LHCN-M2 (cell line): Measurements from ENCODE around the gene ARHGEF7. TPM values are rescaled to one million over a fixed set of nuclear protein-coding genes. Genes with fewer than 3 reads are reported as not detected.
A peak's percentile ranks its signal among the peaks of the same experiment; 100 is the strongest.

Source experiments
- DNase-seq: peaks from one replicate; pipeline ENCODE4 v3.0.0-alpha.2; 2012; ENCODE audit warnings: low read depth
- total RNA-seq: library from RNA; depleted of rRNA; stranded (reverse); fragments of >200 nt; gene quantifications from 2 replicates; pipeline ENCODE4 v1.2.3, GENCODE V29; 2014

Gene ARHGEF7
- total RNA-seq, 1 experiment from 2014 or later = 30.7 TPM

- DNase-seq = no peak
Observed at GRCh38 chr13:111272117-111272516, 157.0 kb downstream of the ARHGEF7 start.

- no peak for DNase-seq
Observed at GRCh38 chr13:111275382-111275781, 160.3 kb downstream of the ARHGEF7 start.

- DNase-seq = no peak
Observed at GRCh38 chr13:111275995-111276618, 161.0 kb downstream of the ARHGEF7 start.

- DNase-seq = no peak
Observed at GRCh38 chr13:111278258-111278657, 163.1 kb downstream of the ARHGEF7 start.

- no peak for DNase-seq
Observed at GRCh38 chr13:111278743-111279652, 163.9 kb downstream of the ARHGEF7 start.

GRCh38 chr13:111280226-111280625 lies 165.1 kb downstream of the ARHGEF7 start:
- DNase-seq = no peak

- DNase-seq = peak; percentile 15
Observed at GRCh38 chr13:111280681-111281585, 165.8 kb downstream of the ARHGEF7 start.

GRCh38 chr13:111281751-111282311 lies 166.7 kb downstream of the ARHGEF7 start:
- DNase-seq = no peak

- no peak for DNase-seq
Observed at GRCh38 chr13:111282425-111282824, 167.3 kb downstream of the ARHGEF7 start.

GRCh38 chr13:111282997-111283396 lies 167.9 kb downstream of the ARHGEF7 start:
- DNase-seq = no peak

GRCh38 chr13:111283457-111283856 lies 168.3 kb downstream of the ARHGEF7 start:
- no peak for DNase-seq

- DNase-seq = no peak
Observed at GRCh38 chr13:111283991-111284390, 168.9 kb downstream of the ARHGEF7 start.

- no peak for DNase-seq
Observed at GRCh38 chr13:111284565-111284964, 169.5 kb downstream of the ARHGEF7 start.

GRCh38 chr13:111286162-111286561 lies 171.1 kb downstream of the ARHGEF7 start:
- DNase-seq = no peak

- no peak for DNase-seq
Observed at GRCh38 chr13:111286749-111287148, 171.6 kb downstream of the ARHGEF7 start.

GRCh38 chr13:111287201-111287600 lies 172.1 kb downstream of the ARHGEF7 start:
- no peak for DNase-seq

GRCh38 chr13:111288276-111288675 lies 173.2 kb downstream of the ARHGEF7 start:
- DNase-seq = peak; percentile 12

GRCh38 chr13:111289251-111289650 lies 174.1 kb downstream of the ARHGEF7 start:
- peak; percentile 19 for DNase-seq

GRCh38 chr13:111291908-111292307 lies 176.8 kb downstream of the ARHGEF7 start:
- no peak for DNase-seq

- no peak for DNase-seq
Observed at GRCh38 chr13:111292710-111293485, 177.8 kb downstream of the ARHGEF7 start.

GRCh38 chr13:111295886-111296285 lies 180.8 kb downstream of the ARHGEF7 start:
- DNase-seq = no peak
